GM19023 (cell line): ENCODE data around the gene YES1.
A peak's percentile ranks its signal among the peaks of the same experiment; 100 is the strongest.

ENCODE experiments used
- ATAC-seq: cut with Tn5 transposase; IDR thresholded peaks from one replicate; pipeline ENCODE4 v1.9.1; 2021; ENCODE audit warnings: mild to moderate bottlenecking, moderate library complexity; ENCODE audit not compliant: unreplicated experiment

The YES1 gene

GRCh38 chr18:811892-812375 lies at the start of gene YES1:
Gene YES1, minus strand, starts transcription at chr18:812242. Its CDS starts 55,415 bp downstream, at chr18:756827.
- peak; percentile 29 for ATAC-seq

DNA sequence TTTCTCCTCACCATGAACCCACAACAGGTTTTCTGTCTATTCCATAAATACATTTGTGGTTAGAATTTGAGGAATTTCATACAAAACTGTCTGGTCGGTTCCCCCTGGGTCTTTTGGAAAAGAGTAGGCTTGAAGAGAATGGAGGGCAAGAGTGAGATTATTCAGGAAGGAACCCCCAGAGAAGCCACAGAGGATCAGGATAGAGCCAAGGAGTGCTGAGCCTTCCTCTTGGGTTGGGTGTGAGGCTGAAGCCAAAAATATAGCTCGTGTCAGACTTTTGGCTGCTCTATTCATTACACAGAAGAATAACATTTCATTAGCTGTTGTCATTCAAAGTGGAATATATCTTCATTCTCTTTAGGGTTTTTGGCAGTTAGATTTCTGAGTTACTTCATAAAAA lies 45.9 kb upstream of the YES1 start:
- ATAC-seq, result no peak

- ATAC-seq, result no peak
These were observed 41.4 kb upstream of the YES1 start for GRCh38 chr18:853471-853870.

GRCh38 chr18:850960-851359 lies 38.9 kb upstream of the YES1 start:
- ATAC-seq, result no peak

- ATAC-seq, result no peak
These were observed 37.0 kb upstream of the YES1 start for GRCh38 chr18:849021-849420.

- no peak for ATAC-seq
These were observed 36.2 kb upstream of the YES1 start for GRCh38 chr18:848062-848861.

DNA sequence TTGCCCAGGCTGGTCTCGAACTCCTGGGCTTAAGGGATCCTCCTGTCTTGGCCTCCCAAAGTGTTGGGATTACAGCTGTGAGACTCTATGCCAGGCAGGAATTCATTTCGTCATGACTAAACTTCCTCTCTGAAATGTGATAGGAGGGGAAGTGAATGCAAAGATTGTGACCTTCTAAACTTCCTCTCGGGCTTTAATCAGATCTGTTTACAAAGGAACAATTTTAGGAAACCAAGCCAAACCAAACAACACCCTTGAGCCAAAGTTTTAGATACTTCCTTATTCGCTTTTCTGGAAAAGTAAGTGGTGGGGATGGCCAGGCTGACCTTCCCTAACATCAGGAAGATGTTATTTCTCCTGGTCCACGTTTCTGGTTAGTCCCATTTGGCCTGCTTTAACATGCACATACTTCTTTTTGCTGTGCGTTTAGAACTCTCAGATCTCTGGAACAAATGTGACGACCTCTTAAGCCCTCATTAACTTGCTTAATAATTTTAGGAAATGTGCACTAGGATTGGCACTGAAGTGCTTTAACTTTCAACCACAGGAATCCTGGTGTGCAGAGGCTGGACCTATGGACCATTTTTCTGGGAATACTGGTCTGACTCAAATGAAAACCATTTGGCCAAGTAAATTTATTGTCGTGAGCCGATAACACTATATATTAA lies 33.2 kb upstream of the YES1 start:
- ATAC-seq, result no peak

- ATAC-seq, result no peak
These were observed 29.8 kb upstream of the YES1 start for GRCh38 chr18:841647-842370.

- no peak for ATAC-seq
These were observed 28.5 kb upstream of the YES1 start for GRCh38 chr18:840516-840915.

DNA sequence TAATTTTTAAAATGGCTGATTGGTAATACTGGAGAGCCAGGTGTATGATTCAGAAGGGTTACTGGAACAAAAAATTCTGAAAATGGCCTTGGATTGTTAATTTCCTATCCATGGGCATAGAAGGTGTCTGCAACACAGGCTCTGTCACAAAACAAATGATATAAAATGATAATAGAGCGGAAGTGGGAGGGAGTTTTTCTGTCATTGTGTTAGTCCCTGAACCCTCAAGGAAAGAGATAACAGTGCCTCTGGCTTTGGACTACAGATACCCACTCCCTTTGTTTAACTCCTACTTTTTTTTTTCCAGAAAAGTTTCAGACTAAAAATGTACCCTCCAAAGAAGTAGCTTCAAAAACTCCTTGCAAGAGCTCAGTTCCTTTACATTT lies 28.0 kb upstream of the YES1 start:
- ATAC-seq, result no peak

DNA sequence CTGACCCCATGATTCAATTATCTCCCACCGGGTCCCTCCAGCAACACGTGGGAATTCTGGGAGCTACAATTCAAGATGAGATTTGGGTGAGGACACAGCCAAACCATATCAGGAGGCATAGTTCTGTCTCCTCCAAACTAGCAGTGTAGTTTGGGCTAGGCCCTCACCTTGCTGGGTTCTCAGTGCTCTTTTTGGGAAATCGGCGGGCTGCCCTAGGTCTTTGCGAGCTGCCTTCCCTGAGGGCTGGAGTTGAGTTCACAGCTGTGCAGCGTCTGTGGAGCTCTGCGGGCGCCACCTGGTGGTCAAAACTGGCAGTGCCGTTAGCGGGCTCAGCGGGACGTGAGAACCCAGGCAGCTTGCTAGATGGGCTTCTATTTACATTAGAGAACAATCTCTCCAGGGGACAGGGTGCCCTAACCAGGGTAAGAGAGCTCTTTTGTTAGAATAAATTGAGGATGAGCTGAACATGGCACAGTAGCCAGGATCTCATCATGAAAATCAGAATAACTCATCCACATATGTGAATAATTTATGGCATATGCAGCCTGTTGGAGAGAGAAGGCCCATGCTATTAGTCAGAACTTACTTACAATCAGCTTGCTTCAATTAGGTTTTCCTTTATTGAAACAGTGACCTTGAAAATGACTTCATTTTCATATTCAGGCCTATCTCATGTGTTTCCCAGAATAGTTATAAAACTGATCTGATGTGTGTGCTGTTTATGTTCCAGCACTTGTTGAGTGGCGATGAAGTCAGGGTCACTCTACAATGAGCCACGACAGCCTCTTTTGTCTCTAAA lies 27.4 kb upstream of the YES1 start:
- ATAC-seq, result peak; percentile 99

DNA sequence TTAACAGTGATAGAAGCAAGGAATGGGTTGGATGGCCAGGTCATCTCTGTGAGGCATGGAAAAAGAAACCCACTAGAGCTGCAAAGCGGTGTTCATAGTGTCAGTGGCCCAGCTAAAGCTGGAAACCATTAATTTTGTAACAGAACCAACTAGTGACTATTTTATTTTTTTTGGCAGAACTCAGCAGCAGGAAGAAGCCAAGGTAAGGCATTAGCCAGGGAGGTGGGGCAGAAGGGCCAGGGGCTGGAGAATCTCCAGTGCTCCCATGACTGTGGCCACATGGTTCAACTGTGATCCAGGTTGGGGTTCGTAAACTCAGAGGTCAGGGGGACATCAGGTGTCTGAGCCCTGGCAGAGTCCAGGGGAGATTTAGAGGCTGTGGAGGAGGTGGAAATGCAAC lies 25.9 kb upstream of the YES1 start:
- no peak for ATAC-seq

- ATAC-seq, result no peak
These were observed 22.2 kb upstream of the YES1 start for GRCh38 chr18:834082-834720.

GRCh38 chr18:833197-833596 lies 21.2 kb upstream of the YES1 start:
- ATAC-seq, result no peak

- ATAC-seq, result no peak
These were observed 20.1 kb upstream of the YES1 start for GRCh38 chr18:832085-832681.

DNA sequence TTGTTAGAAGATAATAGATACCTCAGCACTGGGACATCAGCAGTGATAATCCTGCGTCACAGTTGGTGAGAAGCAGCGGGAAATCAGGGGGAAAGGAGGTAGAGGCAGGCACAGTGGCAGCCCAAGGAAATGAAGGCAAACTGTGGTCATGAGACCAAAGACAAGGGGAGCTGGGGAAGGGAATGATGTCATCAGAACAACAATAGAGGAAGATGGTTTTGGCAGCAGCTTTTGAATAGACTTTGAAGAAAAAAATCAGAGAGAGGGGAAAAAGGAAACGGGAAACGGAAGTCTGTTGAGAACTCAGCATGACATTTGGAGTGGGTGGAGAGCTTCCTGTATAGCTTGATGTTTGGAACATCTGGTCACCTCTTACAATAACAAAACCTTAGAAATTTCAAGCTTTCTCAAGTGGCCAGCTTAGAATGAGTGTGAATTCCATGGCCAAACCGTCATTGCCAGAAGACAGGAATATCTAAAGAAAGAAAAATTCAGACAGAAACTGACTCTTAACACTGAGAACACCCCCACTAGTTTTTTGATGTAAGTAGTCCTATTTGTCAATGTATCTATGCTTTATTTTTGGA lies 18.4 kb upstream of the YES1 start:
- no peak for ATAC-seq

DNA sequence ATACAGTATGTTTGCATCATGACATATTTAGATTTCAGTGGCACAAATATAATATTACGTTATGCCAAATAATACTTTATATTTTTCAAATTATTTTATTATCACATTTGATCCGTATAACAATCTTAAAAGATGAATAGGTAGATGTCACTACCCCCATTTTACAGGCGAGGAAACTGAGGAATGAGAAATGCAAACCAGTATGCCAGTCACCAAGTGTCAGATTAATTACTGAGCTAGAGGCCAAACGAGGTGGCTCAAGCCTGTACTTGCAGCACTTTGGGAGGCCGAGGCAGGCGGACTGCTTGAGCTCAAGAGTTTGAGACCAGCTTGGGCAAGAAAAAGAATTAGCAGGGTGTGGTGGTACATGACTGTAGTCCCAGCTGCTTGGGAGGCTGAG lies 17.4 kb upstream of the YES1 start:
- ATAC-seq, result no peak

- no peak for ATAC-seq
These were observed 15.1 kb upstream of the YES1 start for GRCh38 chr18:827093-827677.

DNA sequence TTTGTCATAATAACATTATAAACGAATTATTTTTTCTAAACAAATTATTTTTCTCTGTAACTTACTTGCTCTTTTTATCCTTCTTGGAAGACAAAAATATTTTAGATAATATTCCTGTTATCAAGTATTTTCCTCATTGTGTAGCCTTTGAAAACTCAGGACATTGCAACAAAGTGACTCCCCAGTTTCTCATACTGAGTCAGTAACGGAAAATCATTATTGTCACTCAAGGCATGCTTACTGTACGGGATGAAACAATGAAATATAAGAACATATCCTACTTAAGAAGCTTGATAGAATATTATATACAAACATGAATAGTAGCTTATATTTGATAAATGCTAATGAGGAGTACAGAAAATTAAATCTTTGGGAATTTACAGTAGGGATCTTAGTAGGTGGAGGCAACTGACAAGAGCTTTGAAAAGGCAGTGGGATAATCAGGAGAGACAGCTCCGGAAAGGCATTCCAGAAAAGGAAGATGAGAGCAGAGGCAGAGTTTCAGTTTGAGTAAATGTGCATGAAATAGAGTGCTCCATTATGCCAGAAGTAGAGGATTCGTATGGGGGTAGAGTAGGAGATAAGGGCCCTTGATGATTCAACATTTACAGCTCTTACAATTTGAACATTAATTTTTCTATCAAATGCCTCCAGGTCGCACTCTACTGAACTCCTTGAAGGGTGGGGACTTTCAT lies 14.0 kb upstream of the YES1 start:
- no peak for ATAC-seq
